Testis (tissue), 3 donors: ENCODE data around the gene PTPRR. TPM values are rescaled to one million over a fixed set of nuclear protein-coding genes. Genes with fewer than 3 reads are reported as not detected.

Experiments used
- DNase-seq: peaks from one replicate; pipeline ENCODE4 v3.0.0-alpha.2; 2019
- H3K27ac ChIP-seq, 2 donors: fragments of 200-600 bp; sonication (generic); one replicate each; pipeline ENCODE4 v1.5.1; 2019
- H3K27me3 ChIP-seq: fragments of 200-600 bp; sonication (generic); one replicate; pipeline ENCODE4 v1.5.1; 2019
- H3K36me3 ChIP-seq: fragments of 200-600 bp; sonication (generic); one replicate; pipeline ENCODE4 v1.5.1; 2017; ENCODE audit warnings: low read depth; ENCODE audit errors: missing control alignments
- H3K4me1 ChIP-seq: fragments of 200-600 bp; sonication (generic); one replicate; pipeline ENCODE4 v1.5.1; 2019
- H3K4me3 ChIP-seq, 2 donors: fragments of 200-600 bp; sonication (generic); one replicate each; pipeline ENCODE4 v1.5.1; 2017 to 2019
- H3K9me3 ChIP-seq: fragments of 200-600 bp; sonication (generic); one replicate; pipeline ENCODE4 v1.5.1; 2017
- CTCF ChIP-seq, 3 experiments: fragments of 450-650 bp in 2 of 3; fragments of 200-600 bp in 1 of 3; sonication (generic) in 1 of 3; IDR thresholded peaks; one replicate each; pipeline ENCODE4 v1.5.1; 2016 to 2019; ENCODE audit warnings: antibody characterized with exemption in 3 of 3, mild to moderate bottlenecking in 2 of 3, moderate library complexity in 1 of 3
- POLR2A ChIP-seq: fragments of 450-650 bp; IDR thresholded peaks from one replicate; pipeline ENCODE4 v1.6.1; 2017; ENCODE audit warnings: antibody characterized with exemption, mild to moderate bottlenecking, moderate library complexity
- WGBS, 2 donors: methylation state at CpG; one replicate each; pipeline ENCODE4 v1.1.5; 2018; 5-methylcytosine and 5-hydroxymethylcytosine counted together
- intact Hi-C: fragments of 100-400 bp; cut with DNase I; formaldehyde crosslinking; loops from one replicate; pipeline ENCODE4 v1.15.1; 2023; ENCODE audit warnings: low total_unique reads
- polyA plus RNA-seq: library from polyadenylated mRNA; stranded (reverse); fragments of 350-450 nt; fragmentation: Illumina TruSeq; extraction: RNeasy Lipid Tissue Mini Kit (QIAGEN cat#74804); gene quantifications from one replicate; pipeline ENCODE4 v1.2.3, GENCODE V29; 2014; ENCODE audit warnings: low read depth, low replicate concordance; ENCODE audit not compliant: insufficient read depth
- total RNA-seq, 2 donors: library from RNA; depleted of rRNA; stranded (reverse); fragments of >200 nt; gene quantifications; one replicate each; pipeline ENCODE4 v1.2.3, GENCODE V29; 2016

Gene PTPRR
- total and polyA plus RNA-seq, 3 donors from 2014 or later, result 0.16 to 0.43 (median 0.24) TPM

- intact Hi-C loops, result no loop called here
- no peak overlapping the region for H3K27ac ChIP-seq
- H3K4me3 ChIP-seq, result no peak overlapping the region
- no peaks in the 10 kb centered on the region for H3K4me1 ChIP-seq
- 61 to 71% methylated on average over 3 of the region's 3 CpGs for WGBS, 2 donors
- no peaks in the 10 kb centered on the region for H3K27me3 ChIP-seq
- H3K9me3 ChIP-seq, result no peaks in the 10 kb centered on the region
- TF ChIP-seq CTCF (IDR thresholded peaks at IDR 0.05) (no peak), POLR2A (no peak)
- no peaks in the 10 kb centered on the region for H3K36me3 ChIP-seq
- no peak for DNase-seq
These were observed 43.6 kb downstream of the PTPRR start for GRCh38 chr12:70876952-70877351.

- Histone ChIP-seq H3K4me1 (no peaks in the 10 kb centered on the region), H3K27ac (no peak overlapping the region), H3K36me3 (no peaks in the 10 kb centered on the region), H3K9me3 (no peaks in the 10 kb centered on the region), H3K4me3 (no peak overlapping the region), H3K27me3 (no peaks in the 10 kb centered on the region)
- no peak for TF ChIP-seq POLR2A
- TF ChIP-seq CTCF (IDR thresholded peaks at IDR 0.05), result no peak
- no peak for DNase-seq
- intact Hi-C loops, result no loop called here
These were observed 44.9 kb downstream of the PTPRR start for GRCh38 chr12:70875628-70876027.

DNA sequence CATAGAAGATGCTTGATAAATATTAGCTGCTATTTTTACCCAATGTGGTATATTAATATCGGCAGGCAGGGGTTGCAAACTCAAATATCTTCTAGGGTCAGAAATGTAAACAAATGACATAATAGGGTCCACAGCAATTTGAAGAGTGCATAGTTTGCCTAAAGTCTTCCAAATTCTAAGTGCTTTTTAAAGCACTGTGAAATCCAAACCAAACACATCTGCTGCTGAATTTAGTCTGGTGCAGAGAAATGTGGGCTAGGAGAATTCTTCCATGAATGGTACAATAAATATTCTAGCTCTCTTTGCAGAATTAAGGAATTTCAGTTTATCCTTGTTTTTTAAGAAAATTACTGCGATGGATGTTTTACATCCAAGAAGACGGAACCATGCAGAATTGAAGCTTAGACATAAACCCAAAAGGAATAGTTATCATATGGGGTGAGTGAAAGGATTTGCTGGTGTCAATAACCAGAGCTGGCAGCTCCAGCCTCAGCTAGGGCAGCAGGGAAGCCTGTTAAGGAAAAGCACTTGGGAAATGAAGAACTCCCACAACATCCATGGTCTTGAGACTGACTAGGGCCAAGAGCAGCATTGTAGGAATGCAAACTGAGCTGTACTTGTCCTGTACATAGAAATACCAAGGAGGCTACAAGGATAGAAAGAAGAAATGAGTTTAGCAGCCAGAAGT, 65.5 kb downstream of the PTPRR start:
- H3K36me3 ChIP-seq, result no peaks in the 10 kb centered on the region
- no peak for DNase-seq
- no peaks in the 10 kb centered on the region for H3K27me3 ChIP-seq
- no peak overlapping the region for H3K27ac ChIP-seq
- H3K4me3 ChIP-seq, result no peak overlapping the region
- no peaks in the 10 kb centered on the region for H3K9me3 ChIP-seq
- no peaks in the 10 kb centered on the region for H3K4me1 ChIP-seq
- no peak for TF ChIP-seq POLR2A
- no peak for TF ChIP-seq CTCF (IDR thresholded peaks at IDR 0.05)
- intact Hi-C loops, result no loop called here
- WGBS, 2 donors, result 79 to 81% methylated on average over 3 of the region's 3 CpGs

DNA sequence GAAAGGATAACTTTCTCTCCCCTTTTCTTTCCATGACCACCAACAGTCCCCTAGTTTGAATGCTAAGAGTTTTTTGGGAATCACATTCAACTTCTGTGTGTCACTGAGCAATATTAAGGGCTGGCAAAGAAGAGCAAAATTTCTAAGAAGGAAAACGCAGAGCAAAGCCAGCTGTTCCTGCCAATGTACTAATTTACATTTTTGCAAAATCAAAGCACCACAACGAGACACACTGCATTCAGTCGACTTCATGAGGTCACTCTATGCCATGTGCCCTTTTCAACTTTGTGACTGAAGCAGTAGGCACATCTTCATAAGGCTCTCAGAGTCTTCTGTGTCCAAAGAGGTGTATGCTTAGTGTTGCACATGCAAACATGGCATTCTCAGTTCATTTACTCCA, 66.4 kb downstream of the PTPRR start:
- no peaks in the 10 kb centered on the region for H3K36me3 ChIP-seq
- WGBS, 2 donors, result 51 to 61% methylated on average over 3 of the region's 3 CpGs
- no peaks in the 10 kb centered on the region for H3K27me3 ChIP-seq
- no peak overlapping the region for H3K27ac ChIP-seq
- H3K9me3 ChIP-seq, result no peaks in the 10 kb centered on the region
- TF ChIP-seq POLR2A (no peak), CTCF (IDR thresholded peaks at IDR 0.05) (no peak)
- DNase-seq, result no peak
- intact Hi-C loops, result no loop called here
- no peaks in the 10 kb centered on the region for H3K4me1 ChIP-seq
- H3K4me3 ChIP-seq, result no peak overlapping the region

GRCh38 chr12:70853326-70853725, 67.2 kb downstream of the PTPRR start:
- H3K36me3 ChIP-seq, result no peaks in the 10 kb centered on the region
- TF ChIP-seq POLR2A (no peak), CTCF (IDR thresholded peaks at IDR 0.05) (no peak)
- H3K27ac ChIP-seq, result no peak overlapping the region
- DNase-seq, result no peak
- WGBS, 2 donors, result 87 to 89% methylated on average over 3 of the region's 3 CpGs
- intact Hi-C loops, result no loop called here
- H3K4me3 ChIP-seq, result no peak overlapping the region
- no peaks in the 10 kb centered on the region for H3K9me3 ChIP-seq
- H3K4me1 ChIP-seq, result no peaks in the 10 kb centered on the region
- H3K27me3 ChIP-seq, result no peaks in the 10 kb centered on the region
